ENCODE data around the gene GPR15LG.
A peak's percentile ranks its signal among the peaks of the same experiment; 100 is the strongest.

GRCh38 chr10:84214612-84215235 is 41.1 kb downstream of the GPR15LG start:
- TF ChIP-seq CTCF (conservative IDR thresholded peaks at IDR 0.05; ENCODE audit: low read length) (peak; percentile 71), EZH2phosphoT487 (IDR thresholded peaks at IDR 0.05; ENCODE audit: borderline replicate concordance, low read depth, low read length) (no peak)
